GM13976 (cell line): ENCODE measurements around the gene CCRL2.
A peak's percentile ranks its signal among the peaks of the same experiment; 100 is the strongest.
"Not testable (repeated sequence)": the region's sequence is repeated elsewhere in the genome, so short reads cannot be mapped to it uniquely, and the experiment has no call there.

Source experiments
- DNase-seq: peaks from one replicate; pipeline ENCODE4 v3.0.0; 2012; ENCODE audit warnings: low spot score
- in situ Hi-C: fragments of 300-500 bp; cut with MboI; formaldehyde crosslinking; loops from one replicate; pipeline ENCODE4 v1.12.0; 2022; ENCODE audit warnings: low sequenced_read_pairs, mixed read lengths, inconsistent platforms; ENCODE audit not compliant: unreplicated experiment
- TF ChIP-seq, protein P1 (sequence below): IDR thresholded peaks from 2 replicates; pipeline ENCODE4 v1.5.1; 2012; ENCODE audit warnings: borderline replicate concordance, mild to moderate bottlenecking; ENCODE audit not compliant: insufficient read depth; ENCODE audit errors: extremely low read depth, missing control alignments, control extremely low read depth

CCRL2 gene

DNA sequence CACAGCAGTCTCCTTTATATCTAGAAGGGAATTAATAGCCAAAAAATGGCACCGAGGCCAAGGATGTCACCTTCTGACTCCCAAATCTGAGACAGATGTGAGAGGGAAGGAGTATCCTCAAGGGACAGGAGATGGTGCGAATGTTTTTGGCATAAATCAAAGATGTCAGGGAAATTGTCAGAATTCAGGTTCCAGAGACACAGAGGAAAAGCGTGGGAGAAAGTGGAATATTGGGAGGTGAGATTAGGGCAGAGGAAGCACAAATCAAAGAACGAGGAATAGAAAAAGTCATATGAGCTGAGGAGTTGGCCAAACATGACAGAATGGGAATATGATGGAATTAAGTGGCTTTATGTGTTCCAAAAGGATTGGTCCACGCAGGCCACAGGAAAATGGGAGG lies 6.2 kb upstream of the CCRL2 start:
- in situ Hi-C loops, result no loop called here

DNA sequence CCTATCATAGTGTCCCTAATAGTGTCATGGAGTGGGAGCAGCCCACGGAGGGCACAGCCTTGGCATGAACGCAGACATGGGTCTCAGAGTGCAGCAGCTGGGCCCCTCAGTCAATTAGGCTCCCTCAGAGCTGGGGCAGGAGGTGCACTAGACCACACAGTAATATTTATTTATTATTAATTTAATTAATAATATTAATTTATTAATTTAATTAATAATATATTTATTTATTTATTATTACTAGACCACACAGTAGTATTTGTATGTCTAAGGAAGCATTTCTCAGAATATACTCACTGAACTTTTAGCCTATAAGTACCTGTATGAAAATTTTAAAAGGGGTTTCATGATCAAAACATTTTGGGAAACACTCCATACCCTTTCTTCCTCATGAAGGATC lies 5.5 kb upstream of the CCRL2 start:
- in situ Hi-C loops, result no loop called here
- TF ChIP-seq, protein P1, sequence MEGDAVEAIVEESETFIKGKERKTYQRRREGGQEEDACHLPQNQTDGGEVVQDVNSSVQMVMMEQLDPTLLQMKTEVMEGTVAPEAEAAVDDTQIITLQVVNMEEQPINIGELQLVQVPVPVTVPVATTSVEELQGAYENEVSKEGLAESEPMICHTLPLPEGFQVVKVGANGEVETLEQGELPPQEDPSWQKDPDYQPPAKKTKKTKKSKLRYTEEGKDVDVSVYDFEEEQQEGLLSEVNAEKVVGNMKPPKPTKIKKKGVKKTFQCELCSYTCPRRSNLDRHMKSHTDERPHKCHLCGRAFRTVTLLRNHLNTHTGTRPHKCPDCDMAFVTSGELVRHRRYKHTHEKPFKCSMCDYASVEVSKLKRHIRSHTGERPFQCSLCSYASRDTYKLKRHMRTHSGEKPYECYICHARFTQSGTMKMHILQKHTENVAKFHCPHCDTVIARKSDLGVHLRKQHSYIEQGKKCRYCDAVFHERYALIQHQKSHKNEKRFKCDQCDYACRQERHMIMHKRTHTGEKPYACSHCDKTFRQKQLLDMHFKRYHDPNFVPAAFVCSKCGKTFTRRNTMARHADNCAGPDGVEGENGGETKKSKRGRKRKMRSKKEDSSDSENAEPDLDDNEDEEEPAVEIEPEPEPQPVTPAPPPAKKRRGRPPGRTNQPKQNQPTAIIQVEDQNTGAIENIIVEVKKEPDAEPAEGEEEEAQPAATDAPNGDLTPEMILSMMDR, result no peak
- DNase-seq, result no peak

More for the DNA sequence above, 6.2 kb upstream of the CCRL2 start:
- TF ChIP-seq, protein P1, result no peak
- DNase-seq, result no peak

DNA sequence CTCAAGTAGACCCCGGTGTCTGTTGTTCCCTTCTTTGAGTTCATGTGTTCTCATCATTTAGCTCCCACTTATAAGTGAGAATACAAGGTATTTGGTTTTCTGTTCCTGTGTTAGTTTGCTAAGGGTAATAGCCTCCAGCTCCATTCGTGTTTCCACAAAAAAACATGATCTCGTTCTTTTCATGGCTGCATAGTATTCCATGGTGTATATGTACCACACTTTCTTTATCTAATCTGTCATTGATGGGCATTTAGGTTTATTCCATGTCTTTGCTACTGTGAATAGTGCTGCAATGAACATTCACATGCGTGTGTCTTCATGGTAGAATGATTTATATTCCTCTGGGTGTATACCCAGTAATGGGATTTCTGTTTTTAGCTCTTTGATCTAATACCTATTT lies 4.2 kb upstream of the CCRL2 start:
- DNase-seq, in situ Hi-C loops: not testable (repeated sequence)

DNA sequence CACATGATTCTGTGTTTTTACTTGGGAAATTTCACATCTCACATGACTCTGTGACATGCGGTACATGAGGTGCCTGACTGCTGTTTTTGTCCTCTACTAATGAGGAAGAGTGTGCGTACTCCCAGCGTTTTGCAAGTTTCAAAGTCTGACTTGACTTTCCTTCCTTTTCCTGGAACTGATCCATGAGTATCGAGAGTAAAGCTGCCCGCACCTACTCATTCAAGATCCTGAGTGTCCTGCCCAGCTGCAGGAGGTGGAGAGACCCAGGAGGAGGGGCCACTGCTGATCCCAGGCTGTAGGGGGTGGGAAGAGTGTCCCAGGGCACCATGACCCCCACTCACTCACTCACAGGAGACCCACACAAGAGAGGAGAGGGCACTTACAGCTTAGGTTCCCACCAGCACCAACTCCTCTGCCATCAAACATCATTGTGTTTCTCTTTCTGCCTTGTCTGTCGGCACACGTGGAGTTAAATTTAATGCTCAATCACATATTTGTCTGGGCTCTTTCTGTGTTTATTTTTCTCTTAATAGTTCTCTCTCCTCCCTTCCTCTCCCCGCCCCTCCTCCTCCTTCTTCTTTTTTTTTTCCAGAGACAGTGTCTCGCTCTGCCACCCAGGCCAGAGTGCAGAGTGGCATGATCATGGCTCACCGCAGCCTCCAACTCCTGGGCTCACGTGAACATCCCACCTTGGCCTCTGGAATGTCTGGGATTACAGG lies 1.6 kb upstream of the CCRL2 start:
- in situ Hi-C loops, result no loop called here
- no peak for DNase-seq
- TF ChIP-seq, protein P1, result no peak

DNA sequence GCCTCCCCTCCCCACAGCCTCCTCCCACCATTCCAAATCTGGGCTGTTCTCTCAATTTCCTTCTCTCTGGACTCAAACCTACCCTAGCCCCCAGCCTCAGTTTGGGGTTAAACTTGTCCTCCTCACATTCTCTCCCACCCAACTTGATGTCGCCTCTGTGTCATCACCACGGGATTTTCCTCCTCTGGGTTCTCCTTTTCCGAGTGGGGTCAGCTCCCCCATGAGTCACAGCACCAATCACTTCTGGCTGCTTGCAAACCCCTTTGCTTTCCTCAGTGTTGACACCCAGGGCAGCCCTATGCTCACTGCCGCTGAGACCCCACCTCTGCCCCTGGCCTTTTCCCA lies 644 bp upstream of the CCRL2 start:
- TF ChIP-seq, protein P1, result no peak
- DNase-seq, result no peak
- in situ Hi-C loops, result no loop called here

DNA sequence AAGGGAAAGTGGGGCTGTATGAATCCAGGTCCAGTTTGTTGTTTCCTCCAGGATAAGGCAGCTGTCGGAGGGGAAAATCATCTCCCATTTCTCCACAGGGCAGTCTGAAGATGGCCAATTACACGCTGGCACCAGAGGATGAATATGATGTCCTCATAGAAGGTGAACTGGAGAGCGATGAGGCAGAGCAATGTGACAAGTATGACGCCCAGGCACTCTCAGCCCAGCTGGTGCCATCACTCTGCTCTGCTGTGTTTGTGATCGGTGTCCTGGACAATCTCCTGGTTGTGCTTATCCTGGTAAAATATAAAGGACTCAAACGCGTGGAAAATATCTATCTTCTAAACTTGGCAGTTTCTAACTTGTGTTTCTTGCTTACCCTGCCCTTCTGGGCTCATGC lies 911 bp downstream of the CCRL2 start:
- TF ChIP-seq, protein P1, result no peak
- in situ Hi-C loops, result no loop called here
- no peak for DNase-seq

DNA sequence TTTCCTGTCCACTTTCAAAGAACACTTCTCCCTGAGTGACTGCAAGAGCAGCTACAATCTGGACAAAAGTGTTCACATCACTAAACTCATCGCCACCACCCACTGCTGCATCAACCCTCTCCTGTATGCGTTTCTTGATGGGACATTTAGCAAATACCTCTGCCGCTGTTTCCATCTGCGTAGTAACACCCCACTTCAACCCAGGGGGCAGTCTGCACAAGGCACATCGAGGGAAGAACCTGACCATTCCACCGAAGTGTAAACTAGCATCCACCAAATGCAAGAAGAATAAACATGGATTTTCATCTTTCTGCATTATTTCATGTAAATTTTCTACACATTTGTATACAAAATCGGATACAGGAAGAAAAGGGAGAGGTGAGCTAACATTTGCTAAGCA lies 1.8 kb downstream of the CCRL2 start:
- TF ChIP-seq, protein P1, result no peak
- in situ Hi-C loops, result no loop called here
- DNase-seq, result peak; percentile 1
